K562 (cell line): ENCODE results near the gene ZNF12. TPM values are rescaled to one million over a fixed set of nuclear protein-coding genes. Genes with fewer than 3 reads are reported as not detected.

Source experiments
- BHLHE40 ChIP-seq: IDR thresholded peaks from 2 replicates; pipeline ENCODE4 v1.6.1; 2011; ENCODE audit warnings: low read length, improper control_type of control experiment
- CREM ChIP-seq: IDR thresholded peaks from 2 replicates; pipeline ENCODE4 v1.6.1; 2014; ENCODE audit warnings: antibody characterized with exemption, low read depth
- CUX1 ChIP-seq: fragments of 200-800 bp; sonication (Bioruptor generic); IDR thresholded peaks from 2 replicates; pipeline ENCODE4 v1.6.1; 2016; ENCODE audit warnings: missing genetic modification characterization, missing compliant biosample characterization
- CXXC5 ChIP-seq: fragments of 250-450 bp; sonication (Bioruptor Pico); IDR thresholded peaks from 2 replicates; pipeline ENCODE4 v1.8.0; 2022; ENCODE audit warnings: inconsistent platforms, mild to moderate bottlenecking, moderate library complexity
- DPF2 ChIP-seq: fragments of 450-650 bp; IDR thresholded peaks from 2 replicates; pipeline ENCODE4 v1.6.1; 2016
- FOXJ3 ChIP-seq: sonication (generic); formaldehyde crosslinking; IDR thresholded peaks from 2 replicates; pipeline ENCODE4 v1.4.0; 2020; ENCODE audit warnings: mild to moderate bottlenecking, missing genetic modification reagents
- HMGXB4 ChIP-seq: sonication (generic); formaldehyde crosslinking; IDR thresholded peaks from 2 replicates; pipeline ENCODE4 v1.8.1; 2023; ENCODE audit warnings: mild to moderate bottlenecking, missing genetic modification reagents
- RNF2 ChIP-seq: sonication (generic); IDR thresholded peaks from 2 replicates; pipeline ENCODE4 v1.6.1; 2016
- SOX6 ChIP-seq: fragments of 450-650 bp; IDR thresholded peaks from 2 replicates; pipeline ENCODE4 v1.6.1; 2014; ENCODE audit warnings: mild to moderate bottlenecking
- STAT6 ChIP-seq: sonication (generic); formaldehyde crosslinking; IDR thresholded peaks from 2 replicates; pipeline ENCODE4 v1.8.1; 2023; ENCODE audit warnings: mild to moderate bottlenecking, missing genetic modification reagents
- THRAP3 ChIP-seq: fragments of 450-650 bp; IDR thresholded peaks from 2 replicates; pipeline ENCODE4 v1.6.1; 2016; ENCODE audit warnings: mild to moderate bottlenecking, inconsistent platforms, borderline replicate concordance
- TRIM28 ChIP-seq: fragments of 450-650 bp; IDR thresholded peaks from 2 replicates; pipeline ENCODE4 v1.6.1; 2017
- U2AF1 ChIP-seq: fragments of 200-400 bp; formaldehyde crosslinking; optimal IDR thresholded peaks from 2 replicates; pipeline ENCODE3; 2017; ENCODE audit warnings: mild to moderate bottlenecking, low read depth, low read length, moderate library complexity
- ZNF699 ChIP-seq: fragments of 250-450 bp; sonication (Bioruptor Pico); IDR thresholded peaks from 2 replicates; pipeline ENCODE4 v1.8.0; 2021; ENCODE audit warnings: mild to moderate bottlenecking, moderate library complexity; ENCODE audit not compliant: insufficient replicate concordance
- ZZZ3 ChIP-seq: fragments of 450-650 bp; IDR thresholded peaks from 2 replicates; pipeline ENCODE4 v1.6.1; 2016; ENCODE audit warnings: antibody characterized with exemption, mild to moderate bottlenecking, moderate library complexity
- polyA plus RNA-seq, 8 experiments: library from polyadenylated mRNA; depleted of rRNA in 4 of 8; stranded (reverse) in 5 of 8; unstranded in 3 of 8; fragments of >200 nt; fragmentation: Nextera tagmentation in 2 of 8; fragmentation: Illumina TruSeq in 1 of 8; extraction: Ambion mirVana in 2 of 8; extraction: Trizol in 1 of 8; gene quantifications; 2 replicates each; pipeline versions ENCODE4 v1.2.1 to v1.2.3, GENCODE V29; 2011 to 2014; ENCODE audit warnings: inconsistent platforms in 1 of 8, missing spikeins in 1 of 8
- total RNA-seq, 7 experiments: library from RNA; depleted of rRNA in 6 of 7; stranded (reverse); fragments of >200 nt in 6 of 7; fragmentation: Illumina TruSeq in 2 of 7; extraction: Trizol in 2 of 7; gene quantifications; 2 replicates each; pipeline versions ENCODE4 v1.2.1 to v1.2.3, GENCODE V29; 2011 to 2021; ENCODE audit warnings: low replicate concordance in 1 of 7
- TF ChIP-seq, protein P1 (sequence below): fragments of 250-450 bp; sonication (Bioruptor Pico); IDR thresholded peaks from 2 replicates; pipeline ENCODE4 v1.8.0; 2021; ENCODE audit warnings: borderline replicate concordance, mild to moderate bottlenecking, moderate library complexity; ENCODE audit not compliant: poor library complexity, severe bottlenecking
- TF ChIP-seq, protein P2 (sequence below): sonication (generic); formaldehyde crosslinking; IDR thresholded peaks from 2 replicates; pipeline ENCODE4 v1.4.0; 2020; ENCODE audit warnings: mild to moderate bottlenecking, missing genetic modification reagents

ZNF12 gene
- total and polyA plus RNA-seq, 9 of the 15 experiments (the other 6 are each of a cell fraction or from before 2014, with no cell fraction given), result 5.8 to 32.3 (median 18.9) TPM

DNA sequence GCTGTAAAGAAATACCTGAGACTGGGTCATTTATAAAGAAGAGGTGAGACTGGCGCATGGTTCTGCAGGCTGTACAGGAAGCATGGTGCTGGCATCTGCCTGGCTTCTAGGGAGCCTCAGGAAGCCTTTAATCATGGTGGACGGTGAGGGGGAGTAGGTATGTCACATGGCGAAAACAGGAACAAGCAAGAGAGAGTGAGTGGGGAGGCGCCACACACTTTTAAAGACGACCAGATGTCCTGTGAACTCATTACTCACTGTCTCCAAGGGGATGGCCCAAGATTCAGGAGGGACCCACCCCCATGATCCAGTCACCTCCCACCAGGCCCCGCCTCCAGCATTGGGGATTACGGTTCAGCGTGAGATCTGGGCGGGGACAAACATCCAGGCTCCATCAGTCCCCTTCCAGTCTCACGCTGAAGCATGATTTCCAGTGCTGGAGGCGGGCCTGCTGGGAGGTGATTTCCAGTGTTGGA is 66.5 kb downstream of the ZNF12 start (continued):
- TF ChIP-seq HMGXB4 (CRISPR knock-in tag) (no peak), CUX1 (CRISPR knock-in tag) (no peak), TRIM28 (peak; percentile 92), ZZZ3 (no peak), DPF2 (peak; percentile 61; the same call in 1 of the 2 replicates), STAT6 (CRISPR knock-in tag) (no peak), BHLHE40 (no peak), RNF2 (no peak; the same call in 1 of the 2 replicates), CREM (peak; percentile 30; the same call in 1 of the 2 replicates), U2AF1 (no peak), ZNF699 (CRISPR knock-in tag) (no peak), SOX6 (peak; percentile 23; the same call in 1 of the 2 replicates), FOXJ3 (CRISPR knock-in tag) (no peak), CXXC5 (CRISPR knock-in tag) (peak; percentile 35; the same call in 1 of the 2 replicates), THRAP3 (no peak)
- TF ChIP-seq, protein P1, sequence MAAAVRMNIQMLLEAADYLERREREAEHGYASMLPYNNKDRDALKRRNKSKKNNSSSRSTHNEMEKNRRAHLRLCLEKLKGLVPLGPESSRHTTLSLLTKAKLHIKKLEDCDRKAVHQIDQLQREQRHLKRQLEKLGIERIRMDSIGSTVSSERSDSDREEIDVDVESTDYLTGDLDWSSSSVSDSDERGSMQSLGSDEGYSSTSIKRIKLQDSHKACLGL (CRISPR knock-in tag), result no peak
- TF ChIP-seq, protein P2, sequence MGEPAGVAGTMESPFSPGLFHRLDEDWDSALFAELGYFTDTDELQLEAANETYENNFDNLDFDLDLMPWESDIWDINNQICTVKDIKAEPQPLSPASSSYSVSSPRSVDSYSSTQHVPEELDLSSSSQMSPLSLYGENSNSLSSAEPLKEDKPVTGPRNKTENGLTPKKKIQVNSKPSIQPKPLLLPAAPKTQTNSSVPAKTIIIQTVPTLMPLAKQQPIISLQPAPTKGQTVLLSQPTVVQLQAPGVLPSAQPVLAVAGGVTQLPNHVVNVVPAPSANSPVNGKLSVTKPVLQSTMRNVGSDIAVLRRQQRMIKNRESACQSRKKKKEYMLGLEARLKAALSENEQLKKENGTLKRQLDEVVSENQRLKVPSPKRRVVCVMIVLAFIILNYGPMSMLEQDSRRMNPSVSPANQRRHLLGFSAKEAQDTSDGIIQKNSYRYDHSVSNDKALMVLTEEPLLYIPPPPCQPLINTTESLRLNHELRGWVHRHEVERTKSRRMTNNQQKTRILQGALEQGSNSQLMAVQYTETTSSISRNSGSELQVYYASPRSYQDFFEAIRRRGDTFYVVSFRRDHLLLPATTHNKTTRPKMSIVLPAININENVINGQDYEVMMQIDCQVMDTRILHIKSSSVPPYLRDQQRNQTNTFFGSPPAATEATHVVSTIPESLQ, result no peak
